Measurements from ENCODE around the gene AVPI1. TPM values are rescaled to one million over a fixed set of nuclear protein-coding genes. Genes with fewer than 3 reads are reported as not detected.

The AVPI1 gene
- total and polyA plus RNA-seq, 2 experiments from 2014 or later: 7.4 to 7.6 TPM

DNA sequence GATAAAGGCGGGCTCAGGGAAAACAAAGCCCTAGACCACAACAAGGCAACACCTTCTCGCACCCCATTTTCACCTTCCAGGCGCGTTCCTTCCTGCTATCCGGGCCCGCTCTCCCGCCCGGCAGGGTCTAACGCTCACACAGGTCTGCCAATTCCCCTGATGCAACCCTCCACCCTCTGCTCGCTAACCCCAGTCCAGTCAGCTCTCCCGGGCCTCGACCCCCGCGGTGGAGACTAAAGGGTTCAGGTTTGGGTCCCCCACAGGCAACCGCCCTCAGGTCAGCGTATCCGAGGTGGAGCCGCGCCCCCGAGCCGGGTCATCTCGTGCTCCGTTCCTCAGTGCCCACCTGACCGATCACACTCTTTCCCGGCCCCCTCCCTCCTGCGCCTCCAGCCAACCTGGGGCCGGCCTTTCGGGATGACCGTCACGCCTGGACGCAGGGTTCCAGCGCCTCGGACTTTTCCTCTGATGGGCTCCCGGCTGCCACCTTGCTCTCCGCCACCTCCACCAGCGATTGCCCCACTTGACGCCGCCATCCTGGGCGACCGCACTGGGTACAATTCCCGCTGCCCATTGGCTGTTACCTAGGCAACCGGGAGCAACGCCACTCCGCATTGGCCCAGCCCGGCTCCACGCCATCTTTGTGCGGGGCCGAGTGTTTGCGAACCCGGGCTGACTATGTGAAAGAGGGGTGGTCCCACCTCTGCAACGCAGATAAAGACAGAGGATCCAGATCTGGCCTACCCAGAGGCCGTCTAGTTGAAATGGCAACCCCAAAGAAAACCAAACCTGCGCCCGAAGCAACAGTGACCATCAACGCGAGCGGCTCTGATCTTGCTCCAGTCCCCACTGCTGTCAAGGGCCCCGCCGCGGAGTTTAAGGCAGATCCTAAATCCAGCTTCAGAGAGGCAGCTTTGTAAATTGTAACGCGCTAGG, 53.8 kb downstream of the AVPI1 start, which contains the start of gene MORN4:
MORN4 (minus strand) TSS at position 552 of the 936 bp plus-strand sequence. CDS start 13,847 bp downstream, outside the sequence.
- Mint-ChIP-seq H3K36me3 (ENCODE audit: low read depth) (no peaks in the 10 kb centered on the region), H3K9me3 (no peaks in the 10 kb centered on the region), H3K4me1 (peaks cover 6% of the 10 kb centered on the region; the same call in 2 of the 3 replicates), H3K27me3 (ENCODE audit: insufficient read depth, low read depth, poor library complexity) (peaks cover 5% of the 10 kb centered on the region), H3K4me3 (peak within 1 kb of the TSS; percentile 97), H3K27ac (peak within 1 kb of the TSS; percentile 98)
- Histone ChIP-seq H3K27me3 (ENCODE audit: insufficient read depth) (no peaks in the 10 kb centered on the region), H3K27ac (ENCODE audit: low read depth) (peak within 1 kb of the TSS; percentile 82), H2AFZ (peak within 1 kb of the TSS; percentile 80), H3F3A (replicated peaks; ENCODE audit: low read depth) (no peaks in the 10 kb centered on the region), H3K4me3 (peak within 1 kb of the TSS; percentile 74), H4K20me1 (replicated peaks; ENCODE audit: insufficient read depth) (0 out of 2 replicates have a peak, but pooled peaks cover under 1% of the 10 kb centered on the region), H3K79me2 (replicated peaks; ENCODE audit: insufficient read depth) (peaks cover 20% of the 10 kb centered on the region), H3K36me3 (ENCODE audit: insufficient read depth) (no peaks in the 10 kb centered on the region), H3K9me2 (ENCODE audit: insufficient read depth) (no peaks in the 10 kb centered on the region), H3K4me2 (peak within 1 kb of the TSS; percentile 73), H3K4me1 (ENCODE audit: insufficient read depth) (0 out of 2 replicates have a peak, but pooled peaks cover 3% of the 10 kb centered on the region)
- TF ChIP-seq, protein P1, sequence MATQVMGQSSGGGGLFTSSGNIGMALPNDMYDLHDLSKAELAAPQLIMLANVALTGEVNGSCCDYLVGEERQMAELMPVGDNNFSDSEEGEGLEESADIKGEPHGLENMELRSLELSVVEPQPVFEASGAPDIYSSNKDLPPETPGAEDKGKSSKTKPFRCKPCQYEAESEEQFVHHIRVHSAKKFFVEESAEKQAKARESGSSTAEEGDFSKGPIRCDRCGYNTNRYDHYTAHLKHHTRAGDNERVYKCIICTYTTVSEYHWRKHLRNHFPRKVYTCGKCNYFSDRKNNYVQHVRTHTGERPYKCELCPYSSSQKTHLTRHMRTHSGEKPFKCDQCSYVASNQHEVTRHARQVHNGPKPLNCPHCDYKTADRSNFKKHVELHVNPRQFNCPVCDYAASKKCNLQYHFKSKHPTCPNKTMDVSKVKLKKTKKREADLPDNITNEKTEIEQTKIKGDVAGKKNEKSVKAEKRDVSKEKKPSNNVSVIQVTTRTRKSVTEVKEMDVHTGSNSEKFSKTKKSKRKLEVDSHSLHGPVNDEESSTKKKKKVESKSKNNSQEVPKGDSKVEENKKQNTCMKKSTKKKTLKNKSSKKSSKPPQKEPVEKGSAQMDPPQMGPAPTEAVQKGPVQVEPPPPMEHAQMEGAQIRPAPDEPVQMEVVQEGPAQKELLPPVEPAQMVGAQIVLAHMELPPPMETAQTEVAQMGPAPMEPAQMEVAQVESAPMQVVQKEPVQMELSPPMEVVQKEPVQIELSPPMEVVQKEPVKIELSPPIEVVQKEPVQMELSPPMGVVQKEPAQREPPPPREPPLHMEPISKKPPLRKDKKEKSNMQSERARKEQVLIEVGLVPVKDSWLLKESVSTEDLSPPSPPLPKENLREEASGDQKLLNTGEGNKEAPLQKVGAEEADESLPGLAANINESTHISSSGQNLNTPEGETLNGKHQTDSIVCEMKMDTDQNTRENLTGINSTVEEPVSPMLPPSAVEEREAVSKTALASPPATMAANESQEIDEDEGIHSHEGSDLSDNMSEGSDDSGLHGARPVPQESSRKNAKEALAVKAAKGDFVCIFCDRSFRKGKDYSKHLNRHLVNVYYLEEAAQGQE (IDR thresholded peaks at IDR 0.05; ENCODE audit: unreplicated experiment): no peak
- peak; percentile 71 for TF ChIP-seq POLR2AphosphoS5 (IDR thresholded peaks at IDR 0.05; ENCODE audit: low read depth)
- ATAC-seq (peak; percentile 96), DNase-seq (ENCODE audit: low spot score) (peak; percentile 98)

DNA sequence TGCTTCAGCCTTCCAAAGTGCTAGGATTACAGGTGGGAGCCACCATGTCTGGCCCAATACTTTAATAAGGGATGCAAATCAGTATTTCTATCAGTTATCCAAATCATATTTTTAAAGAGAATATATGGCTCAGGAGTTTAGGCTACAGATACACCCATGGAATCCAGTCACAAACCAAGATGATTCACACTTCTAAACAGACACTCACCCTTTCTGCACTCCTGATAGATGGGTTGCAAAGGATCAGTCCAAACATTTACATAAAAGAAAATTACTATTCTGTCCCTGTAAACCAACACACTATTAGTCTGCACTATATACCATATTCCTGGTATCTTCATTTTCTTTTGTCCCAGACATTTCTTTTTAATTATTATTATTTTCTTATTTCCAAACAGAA, 55.9 kb downstream of the AVPI1 start:
- no peaks in the 10 kb centered on the region for H3K36me3 Mint-ChIP-seq (ENCODE audit: low read depth)
- Histone ChIP-seq H3K27ac (ENCODE audit: low read depth) (no peak overlapping the region), H3K27me3 (ENCODE audit: insufficient read depth) (no peaks in the 10 kb centered on the region), H3K4me2 (no peak overlapping the region), H3F3A (replicated peaks; ENCODE audit: low read depth) (no peaks in the 10 kb centered on the region), H2AFZ (no peak overlapping the region), H3K4me3 (no peak overlapping the region), H4K20me1 (replicated peaks; ENCODE audit: insufficient read depth) (peaks cover 4% of the 10 kb centered on the region), H3K9me2 (ENCODE audit: insufficient read depth) (no peaks in the 10 kb centered on the region), H3K36me3 (ENCODE audit: insufficient read depth) (no peaks in the 10 kb centered on the region), H3K4me1 (ENCODE audit: insufficient read depth) (0 out of 2 replicates have a peak, but pooled peaks cover 3% of the 10 kb centered on the region), H3K79me2 (replicated peaks; ENCODE audit: insufficient read depth) (peaks cover 26% of the 10 kb centered on the region)
- no peak for ATAC-seq
- H3K9me3 Mint-ChIP-seq: no peaks in the 10 kb centered on the region
- no peak overlapping the region for H3K27ac Mint-ChIP-seq
- H3K4me1 Mint-ChIP-seq: peaks cover 6% of the 10 kb centered on the region; the same call in 2 of the 3 replicates
- DNase-seq (ENCODE audit: low spot score): no peak
- peaks cover 5% of the 10 kb centered on the region for H3K27me3 Mint-ChIP-seq (ENCODE audit: insufficient read depth, low read depth, poor library complexity)
- no peak overlapping the region for H3K4me3 Mint-ChIP-seq
- TF ChIP-seq, protein P1 (IDR thresholded peaks at IDR 0.05; ENCODE audit: unreplicated experiment): no peak
- TF ChIP-seq EZH2phosphoT487 (IDR thresholded peaks at IDR 0.05; ENCODE audit: unreplicated experiment): no peak
- TF ChIP-seq, protein P2, sequence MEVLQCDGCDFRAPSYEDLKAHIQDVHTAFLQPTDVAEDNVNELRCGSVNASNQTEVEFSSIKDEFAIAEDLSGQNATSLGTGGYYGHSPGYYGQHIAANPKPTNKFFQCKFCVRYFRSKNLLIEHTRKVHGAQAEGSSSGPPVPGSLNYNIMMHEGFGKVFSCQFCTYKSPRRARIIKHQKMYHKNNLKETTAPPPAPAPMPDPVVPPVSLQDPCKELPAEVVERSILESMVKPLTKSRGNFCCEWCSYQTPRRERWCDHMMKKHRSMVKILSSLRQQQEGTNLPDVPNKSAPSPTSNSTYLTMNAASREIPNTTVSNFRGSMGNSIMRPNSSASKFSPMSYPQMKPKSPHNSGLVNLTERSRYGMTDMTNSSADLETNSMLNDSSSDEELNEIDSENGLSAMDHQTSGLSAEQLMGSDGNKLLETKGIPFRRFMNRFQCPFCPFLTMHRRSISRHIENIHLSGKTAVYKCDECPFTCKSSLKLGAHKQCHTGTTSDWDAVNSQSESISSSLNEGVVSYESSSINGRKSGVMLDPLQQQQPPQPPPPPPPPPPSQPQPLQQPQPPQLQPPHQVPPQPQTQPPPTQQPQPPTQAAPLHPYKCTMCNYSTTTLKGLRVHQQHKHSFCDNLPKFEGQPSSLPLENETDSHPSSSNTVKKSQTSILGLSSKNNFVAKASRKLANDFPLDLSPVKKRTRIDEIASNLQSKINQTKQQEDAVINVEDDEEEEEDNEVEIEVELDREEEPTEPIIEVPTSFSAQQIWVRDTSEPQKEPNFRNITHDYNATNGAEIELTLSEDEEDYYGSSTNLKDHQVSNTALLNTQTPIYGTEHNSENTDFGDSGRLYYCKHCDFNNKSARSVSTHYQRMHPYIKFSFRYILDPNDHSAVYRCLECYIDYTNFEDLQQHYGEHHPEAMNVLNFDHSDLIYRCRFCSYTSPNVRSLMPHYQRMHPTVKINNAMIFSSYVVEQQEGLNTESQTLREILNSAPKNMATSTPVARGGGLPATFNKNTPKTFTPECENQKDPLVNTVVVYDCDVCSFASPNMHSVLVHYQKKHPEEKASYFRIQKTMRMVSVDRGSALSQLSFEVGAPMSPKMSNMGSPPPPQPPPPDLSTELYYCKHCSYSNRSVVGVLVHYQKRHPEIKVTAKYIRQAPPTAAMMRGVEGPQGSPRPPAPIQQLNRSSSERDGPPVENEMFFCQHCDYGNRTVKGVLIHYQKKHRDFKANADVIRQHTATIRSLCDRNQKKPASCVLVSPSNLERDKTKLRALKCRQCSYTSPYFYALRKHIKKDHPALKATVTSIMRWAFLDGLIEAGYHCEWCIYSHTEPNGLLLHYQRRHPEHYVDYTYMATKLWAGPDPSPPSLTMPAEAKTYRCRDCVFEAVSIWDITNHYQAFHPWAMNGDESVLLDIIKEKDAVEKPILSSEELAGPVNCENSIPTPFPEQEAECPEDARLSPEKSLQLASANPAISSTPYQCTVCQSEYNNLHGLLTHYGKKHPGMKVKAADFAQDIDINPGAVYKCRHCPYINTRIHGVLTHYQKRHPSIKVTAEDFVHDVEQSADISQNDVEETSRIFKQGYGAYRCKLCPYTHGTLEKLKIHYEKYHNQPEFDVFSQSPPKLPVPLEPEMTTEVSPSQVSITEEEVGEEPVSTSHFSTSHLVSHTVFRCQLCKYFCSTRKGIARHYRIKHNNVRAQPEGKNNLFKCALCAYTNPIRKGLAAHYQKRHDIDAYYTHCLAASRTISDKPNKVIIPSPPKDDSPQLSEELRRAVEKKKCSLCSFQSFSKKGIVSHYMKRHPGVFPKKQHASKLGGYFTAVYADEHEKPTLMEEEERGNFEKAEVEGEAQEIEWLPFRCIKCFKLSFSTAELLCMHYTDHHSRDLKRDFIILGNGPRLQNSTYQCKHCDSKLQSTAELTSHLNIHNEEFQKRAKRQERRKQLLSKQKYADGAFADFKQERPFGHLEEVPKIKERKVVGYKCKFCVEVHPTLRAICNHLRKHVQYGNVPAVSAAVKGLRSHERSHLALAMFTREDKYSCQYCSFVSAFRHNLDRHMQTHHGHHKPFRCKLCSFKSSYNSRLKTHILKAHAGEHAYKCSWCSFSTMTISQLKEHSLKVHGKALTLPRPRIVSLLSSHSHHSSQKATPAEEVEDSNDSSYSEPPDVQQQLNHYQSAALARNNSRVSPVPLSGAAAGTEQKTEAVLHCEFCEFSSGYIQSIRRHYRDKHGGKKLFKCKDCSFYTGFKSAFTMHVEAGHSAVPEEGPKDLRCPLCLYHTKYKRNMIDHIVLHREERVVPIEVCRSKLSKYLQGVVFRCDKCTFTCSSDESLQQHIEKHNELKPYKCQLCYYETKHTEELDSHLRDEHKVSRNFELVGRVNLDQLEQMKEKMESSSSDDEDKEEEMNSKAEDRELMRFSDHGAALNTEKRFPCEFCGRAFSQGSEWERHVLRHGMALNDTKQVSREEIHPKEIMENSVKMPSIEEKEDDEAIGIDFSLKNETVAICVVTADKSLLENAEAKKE (CRISPR knock-in tag; IDR thresholded peaks at IDR 0.05): no peak

Data from GM23338 (cell line).